WERI-Rb-1 (cell line): Measurements from ENCODE around the gene MKLN1.

Experiments
- DNase-seq: peaks from one replicate; pipeline ENCODE4 v3.0.0-alpha.2; 2020
- H3K27ac ChIP-seq: fragments of 250-450 bp; sonication (Bioruptor Pico); 2 replicates; pipeline ENCODE4 v1.5.1; 2020; ENCODE audit warnings: mild to moderate bottlenecking, moderate library complexity
- H3K27me3 ChIP-seq: fragments of 250-450 bp; sonication (Bioruptor Pico); 2 replicates; pipeline ENCODE4 v1.5.1; 2021; ENCODE audit warnings: mild to moderate bottlenecking, low read depth, moderate library complexity; ENCODE audit not compliant: insufficient read depth, severe bottlenecking
- H3K36me3 ChIP-seq: fragments of 250-450 bp; sonication (Bioruptor Pico); 2 replicates; pipeline ENCODE4 v1.5.1; 2020; ENCODE audit warnings: mild to moderate bottlenecking, moderate library complexity
- H3K4me3 ChIP-seq: 2 replicates; pipeline ENCODE4 v1.5.1; 2011; ENCODE audit warnings: low read depth, mild to moderate bottlenecking, control low read depth, low read length
- H3K9me3 ChIP-seq: fragments of 250-450 bp; sonication (Bioruptor Pico); 2 replicates; pipeline ENCODE4 v1.5.1; 2021; ENCODE audit warnings: mild to moderate bottlenecking, moderate library complexity; ENCODE audit not compliant: severe bottlenecking
- TF ChIP-seq, protein P1 (sequence below): IDR thresholded peaks from 2 replicates; pipeline ENCODE4 v1.5.1; 2011; ENCODE audit warnings: low read depth, mild to moderate bottlenecking, control low read depth, inconsistent platforms, low read length

The MKLN1 gene

DNA sequence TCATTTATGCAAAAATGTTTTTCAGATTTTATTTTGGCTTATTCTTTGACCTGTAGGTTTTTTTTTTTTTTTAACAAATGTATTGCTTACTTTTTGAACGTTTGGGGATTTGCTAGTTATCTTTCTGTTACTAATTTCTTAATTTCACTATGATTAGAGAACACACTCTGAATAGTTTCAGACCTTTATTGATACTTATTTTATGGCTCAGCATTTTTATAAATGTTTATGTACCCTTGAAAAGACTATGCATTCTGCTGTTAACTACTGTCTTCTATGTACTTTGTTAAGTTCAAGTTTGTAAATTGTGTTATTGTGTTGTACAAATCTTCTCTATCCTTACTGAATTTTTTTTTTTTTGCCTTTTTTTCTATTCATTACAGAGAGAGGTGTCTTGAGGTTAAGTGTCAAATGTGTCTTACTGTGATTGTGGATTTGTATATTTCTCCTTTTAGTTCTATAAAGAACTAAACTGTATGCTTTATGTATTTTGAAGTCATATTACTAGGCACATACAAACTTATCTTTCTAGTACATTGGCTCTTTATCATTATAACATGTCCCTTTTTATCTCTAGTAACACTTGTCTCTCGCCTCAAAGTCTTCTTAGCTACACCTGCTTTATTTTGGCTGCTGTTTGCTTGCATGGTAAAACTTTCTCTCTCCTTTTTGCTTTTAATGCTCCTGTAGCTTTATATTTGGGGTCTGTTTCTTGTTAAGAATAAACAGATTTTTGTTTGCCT, 8.1 kb downstream of the MKLN1 start:
- TF ChIP-seq, protein P1, sequence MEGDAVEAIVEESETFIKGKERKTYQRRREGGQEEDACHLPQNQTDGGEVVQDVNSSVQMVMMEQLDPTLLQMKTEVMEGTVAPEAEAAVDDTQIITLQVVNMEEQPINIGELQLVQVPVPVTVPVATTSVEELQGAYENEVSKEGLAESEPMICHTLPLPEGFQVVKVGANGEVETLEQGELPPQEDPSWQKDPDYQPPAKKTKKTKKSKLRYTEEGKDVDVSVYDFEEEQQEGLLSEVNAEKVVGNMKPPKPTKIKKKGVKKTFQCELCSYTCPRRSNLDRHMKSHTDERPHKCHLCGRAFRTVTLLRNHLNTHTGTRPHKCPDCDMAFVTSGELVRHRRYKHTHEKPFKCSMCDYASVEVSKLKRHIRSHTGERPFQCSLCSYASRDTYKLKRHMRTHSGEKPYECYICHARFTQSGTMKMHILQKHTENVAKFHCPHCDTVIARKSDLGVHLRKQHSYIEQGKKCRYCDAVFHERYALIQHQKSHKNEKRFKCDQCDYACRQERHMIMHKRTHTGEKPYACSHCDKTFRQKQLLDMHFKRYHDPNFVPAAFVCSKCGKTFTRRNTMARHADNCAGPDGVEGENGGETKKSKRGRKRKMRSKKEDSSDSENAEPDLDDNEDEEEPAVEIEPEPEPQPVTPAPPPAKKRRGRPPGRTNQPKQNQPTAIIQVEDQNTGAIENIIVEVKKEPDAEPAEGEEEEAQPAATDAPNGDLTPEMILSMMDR: no peak
- Histone ChIP-seq H3K27ac (no peak overlapping the region), H3K9me3 (peaks cover 5% of the 10 kb centered on the region), H3K27me3 (no peaks in the 10 kb centered on the region), H3K4me3 (no peak overlapping the region), H3K36me3 (peaks cover 7% of the 10 kb centered on the region)
- no peak for DNase-seq

DNA sequence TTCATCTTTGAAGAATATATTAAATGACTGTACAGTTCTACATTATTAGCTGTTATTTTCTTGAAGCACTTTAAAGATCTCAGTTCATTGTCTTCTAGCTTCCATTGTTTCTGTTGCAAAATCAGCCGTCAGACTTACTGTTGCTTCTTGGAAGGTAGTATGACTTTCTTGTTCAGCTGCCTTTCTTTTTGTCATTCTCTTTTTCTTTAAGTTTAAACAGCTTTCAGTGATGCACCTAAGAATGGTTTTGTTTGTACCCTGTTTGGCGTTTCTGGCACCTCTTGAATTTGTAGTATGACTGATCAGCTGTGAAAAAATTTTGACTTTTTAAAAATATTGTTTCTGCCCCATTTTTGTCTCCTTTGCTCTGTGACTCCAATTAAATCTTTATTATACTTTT, 9.3 kb downstream of the MKLN1 start:
- no peak for DNase-seq
- Histone ChIP-seq H3K9me3 (peaks cover 5% of the 10 kb centered on the region), H3K27me3 (no peaks in the 10 kb centered on the region), H3K27ac (no peak overlapping the region), H3K4me3 (no peak overlapping the region), H3K36me3 (peaks cover 4% of the 10 kb centered on the region; the same call in 1 of the 2 replicates)
- TF ChIP-seq, protein P1: no peak

DNA sequence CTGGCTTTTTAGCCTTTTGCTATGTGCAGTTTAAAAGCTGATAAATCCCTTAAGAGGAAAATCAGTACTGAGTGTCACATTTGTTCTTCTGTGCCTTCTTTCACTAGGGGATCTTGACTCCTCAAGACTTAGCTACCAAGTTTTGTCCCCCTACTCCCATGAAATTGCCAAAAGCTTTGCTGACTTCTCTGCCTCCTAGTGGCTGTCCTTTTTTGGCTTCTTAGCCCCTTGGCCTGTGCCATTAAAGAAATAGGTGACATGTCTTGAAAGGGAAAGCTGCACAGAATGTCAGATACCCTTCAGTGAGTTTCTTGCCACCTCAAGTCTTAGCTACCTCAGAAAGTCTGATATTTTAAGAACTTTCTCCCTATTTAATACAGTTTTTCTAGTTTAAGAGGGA, 10.5 kb downstream of the MKLN1 start:
- Histone ChIP-seq H3K36me3 (peaks cover under 1% of the 10 kb centered on the region; the same call in 1 of the 2 replicates), H3K27ac (no peak overlapping the region), H3K4me3 (no peak overlapping the region), H3K27me3 (no peaks in the 10 kb centered on the region), H3K9me3 (peaks cover 5% of the 10 kb centered on the region)
- no peak for DNase-seq
- TF ChIP-seq, protein P1: no peak

DNA sequence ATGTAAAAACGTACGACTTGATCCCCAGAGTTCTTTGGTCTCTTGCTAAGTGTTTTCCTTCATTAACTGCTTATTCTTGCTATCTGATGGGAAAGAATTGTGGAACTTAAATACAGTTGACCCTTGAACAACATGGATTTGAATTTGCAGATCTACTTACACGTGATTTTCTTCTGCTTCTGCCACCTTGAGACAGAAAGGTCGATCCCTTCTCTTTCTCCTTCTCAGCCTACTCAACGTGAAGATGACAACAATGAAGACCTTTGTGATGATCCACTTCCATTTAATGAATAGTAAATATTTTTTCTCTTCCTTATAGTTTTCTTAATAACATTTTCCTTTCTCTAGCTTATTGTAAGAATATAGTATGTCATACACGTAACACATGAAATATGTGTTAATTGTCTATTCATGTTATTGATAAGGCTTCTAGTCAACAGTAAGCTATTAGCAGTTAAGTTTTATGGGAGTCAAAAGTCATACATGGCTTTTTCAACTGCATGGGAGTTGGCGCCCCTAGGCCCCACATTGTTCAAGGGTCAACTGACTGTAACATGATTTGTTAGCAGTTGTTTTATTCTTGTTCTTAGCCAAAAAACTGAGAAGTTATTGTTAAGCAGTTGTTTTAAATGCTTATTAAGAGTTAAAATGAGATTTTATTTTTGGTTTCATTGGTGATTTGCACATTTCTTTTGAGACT, 11.2 kb downstream of the MKLN1 start:
- no peak for DNase-seq
- H3K4me3 ChIP-seq: no peak overlapping the region
- peaks cover 5% of the 10 kb centered on the region for H3K9me3 ChIP-seq
- H3K27me3 ChIP-seq: no peaks in the 10 kb centered on the region
- H3K36me3 ChIP-seq: no peaks in the 10 kb centered on the region
- no peak overlapping the region for H3K27ac ChIP-seq
- TF ChIP-seq, protein P1: no peak

DNA sequence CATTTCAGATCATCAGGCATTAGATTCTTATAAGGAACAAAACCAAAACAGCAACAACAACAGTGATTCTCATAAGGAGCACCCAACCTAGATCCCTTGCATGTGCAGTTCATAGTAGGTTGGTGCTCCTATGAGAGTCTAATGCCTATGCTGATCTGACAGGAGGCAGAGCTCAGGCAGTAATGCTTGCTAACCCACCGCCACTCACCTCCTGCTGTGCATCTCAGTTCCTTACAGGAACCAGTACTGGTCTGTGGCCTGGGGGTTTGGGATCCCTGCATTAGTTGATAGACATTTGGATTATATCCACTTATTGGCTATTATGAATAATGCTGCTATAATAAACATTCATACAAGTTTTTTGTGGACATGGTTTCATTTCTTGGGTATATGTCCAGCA, 14.0 kb downstream of the MKLN1 start:
- Histone ChIP-seq H3K36me3 (no peaks in the 10 kb centered on the region), H3K4me3 (no peak overlapping the region), H3K27ac (no peak overlapping the region), H3K27me3 (no peaks in the 10 kb centered on the region), H3K9me3 (peaks cover 5% of the 10 kb centered on the region)
- TF ChIP-seq, protein P1: no peak
- DNase-seq: no peak
